ENCODE results near the gene RYR3.

DNA sequence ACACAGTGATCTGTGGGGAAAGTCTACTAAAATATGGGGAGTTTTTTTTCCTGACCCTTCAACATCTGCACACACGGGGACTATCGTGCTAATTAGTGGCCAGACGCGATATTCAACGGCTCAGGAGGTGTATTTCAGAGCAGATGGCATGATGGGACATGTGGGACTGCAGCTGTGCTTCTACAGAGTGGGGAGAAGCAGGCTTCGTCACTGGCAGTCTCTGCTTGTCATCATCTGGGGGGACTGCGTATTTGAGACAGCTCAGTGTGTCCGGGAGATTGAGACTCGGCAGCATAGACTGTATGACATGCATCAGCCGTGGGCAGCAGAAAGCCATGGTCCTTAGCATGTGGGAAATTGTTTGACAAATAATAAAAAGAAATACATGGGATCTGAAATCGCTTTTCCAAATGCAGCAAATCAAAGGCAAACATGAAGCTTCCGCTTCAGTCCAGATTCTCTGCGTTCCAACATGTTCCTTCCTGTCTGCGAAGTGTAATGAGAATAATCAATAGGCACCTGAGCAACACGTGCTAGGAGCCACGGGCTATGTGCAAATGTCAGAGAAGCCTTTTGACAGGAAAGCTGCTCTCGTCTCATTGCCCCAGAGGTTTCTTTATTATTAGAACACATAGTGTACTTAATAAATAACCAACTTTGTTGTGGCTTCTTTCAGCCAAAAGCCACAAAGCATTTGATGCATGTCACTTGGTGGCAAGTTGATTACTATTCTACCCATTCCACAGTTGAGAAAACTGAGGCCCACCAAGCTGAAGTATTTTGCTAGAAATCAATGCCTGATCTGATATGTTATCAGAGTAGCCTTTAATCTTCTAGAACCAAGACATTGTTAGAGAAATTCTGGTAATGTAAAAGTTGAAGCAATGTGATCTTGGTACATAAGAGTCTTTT lies 276.3 kb downstream of the RYR3 start:
- TF ChIP-seq, protein P1, sequence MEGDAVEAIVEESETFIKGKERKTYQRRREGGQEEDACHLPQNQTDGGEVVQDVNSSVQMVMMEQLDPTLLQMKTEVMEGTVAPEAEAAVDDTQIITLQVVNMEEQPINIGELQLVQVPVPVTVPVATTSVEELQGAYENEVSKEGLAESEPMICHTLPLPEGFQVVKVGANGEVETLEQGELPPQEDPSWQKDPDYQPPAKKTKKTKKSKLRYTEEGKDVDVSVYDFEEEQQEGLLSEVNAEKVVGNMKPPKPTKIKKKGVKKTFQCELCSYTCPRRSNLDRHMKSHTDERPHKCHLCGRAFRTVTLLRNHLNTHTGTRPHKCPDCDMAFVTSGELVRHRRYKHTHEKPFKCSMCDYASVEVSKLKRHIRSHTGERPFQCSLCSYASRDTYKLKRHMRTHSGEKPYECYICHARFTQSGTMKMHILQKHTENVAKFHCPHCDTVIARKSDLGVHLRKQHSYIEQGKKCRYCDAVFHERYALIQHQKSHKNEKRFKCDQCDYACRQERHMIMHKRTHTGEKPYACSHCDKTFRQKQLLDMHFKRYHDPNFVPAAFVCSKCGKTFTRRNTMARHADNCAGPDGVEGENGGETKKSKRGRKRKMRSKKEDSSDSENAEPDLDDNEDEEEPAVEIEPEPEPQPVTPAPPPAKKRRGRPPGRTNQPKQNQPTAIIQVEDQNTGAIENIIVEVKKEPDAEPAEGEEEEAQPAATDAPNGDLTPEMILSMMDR (IDR thresholded peaks at IDR 0.05; ENCODE audit: low read depth, low read length), result no peak
- TF ChIP-seq EZH2phosphoT487 (IDR thresholded peaks at IDR 0.05; ENCODE audit: low read depth), result no peak

All from OCI-LY3 (cell line).